ENCODE data around the gene TTBK1. TPM values are rescaled to one million over a fixed set of nuclear protein-coding genes. Genes with fewer than 3 reads are reported as not detected.

Gene TTBK1
- total and polyA plus RNA-seq, 4 donors: 0.05 to 0.31 (median 0.12) TPM

DNA sequence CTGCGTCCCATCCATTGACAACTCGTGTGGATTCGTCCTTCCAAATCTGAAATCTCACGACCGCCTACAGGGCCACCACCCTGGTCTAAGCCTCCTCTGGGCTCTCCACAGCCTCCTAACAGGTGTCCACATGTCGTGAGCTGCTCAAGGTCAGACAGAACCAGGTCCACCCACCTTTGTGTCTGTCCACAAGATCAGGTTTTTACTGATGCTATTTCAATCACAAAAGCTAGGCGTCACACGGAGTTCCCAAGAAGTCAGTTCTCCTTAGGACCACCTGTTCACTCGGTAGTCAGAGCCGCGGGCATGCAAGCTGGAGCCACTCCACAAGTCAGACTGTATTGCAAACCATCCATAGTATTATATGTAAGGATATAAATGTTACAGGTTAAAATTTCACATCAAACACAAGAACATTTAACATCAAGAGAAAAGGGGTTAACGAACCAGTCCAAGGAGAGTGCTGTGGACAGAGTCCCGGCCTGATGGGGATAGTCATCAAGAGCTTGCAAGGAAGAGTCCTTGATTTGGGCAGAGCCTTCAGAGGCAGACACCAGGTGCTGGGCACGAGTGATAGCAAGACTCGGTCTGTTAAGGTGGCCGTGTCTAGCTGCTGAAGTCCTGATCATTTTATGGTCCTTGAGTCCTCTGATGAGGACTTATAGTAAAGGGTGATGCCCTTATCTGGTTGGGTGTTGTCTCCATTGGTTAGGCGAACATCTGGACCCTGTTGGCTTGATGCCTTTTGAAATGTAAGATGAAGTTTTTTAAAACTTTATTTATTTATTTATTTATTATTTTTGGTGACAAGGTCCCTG lies 13.3 kb upstream of the TTBK1 start:
- TF ChIP-seq, protein P1, sequence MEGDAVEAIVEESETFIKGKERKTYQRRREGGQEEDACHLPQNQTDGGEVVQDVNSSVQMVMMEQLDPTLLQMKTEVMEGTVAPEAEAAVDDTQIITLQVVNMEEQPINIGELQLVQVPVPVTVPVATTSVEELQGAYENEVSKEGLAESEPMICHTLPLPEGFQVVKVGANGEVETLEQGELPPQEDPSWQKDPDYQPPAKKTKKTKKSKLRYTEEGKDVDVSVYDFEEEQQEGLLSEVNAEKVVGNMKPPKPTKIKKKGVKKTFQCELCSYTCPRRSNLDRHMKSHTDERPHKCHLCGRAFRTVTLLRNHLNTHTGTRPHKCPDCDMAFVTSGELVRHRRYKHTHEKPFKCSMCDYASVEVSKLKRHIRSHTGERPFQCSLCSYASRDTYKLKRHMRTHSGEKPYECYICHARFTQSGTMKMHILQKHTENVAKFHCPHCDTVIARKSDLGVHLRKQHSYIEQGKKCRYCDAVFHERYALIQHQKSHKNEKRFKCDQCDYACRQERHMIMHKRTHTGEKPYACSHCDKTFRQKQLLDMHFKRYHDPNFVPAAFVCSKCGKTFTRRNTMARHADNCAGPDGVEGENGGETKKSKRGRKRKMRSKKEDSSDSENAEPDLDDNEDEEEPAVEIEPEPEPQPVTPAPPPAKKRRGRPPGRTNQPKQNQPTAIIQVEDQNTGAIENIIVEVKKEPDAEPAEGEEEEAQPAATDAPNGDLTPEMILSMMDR (IDR thresholded peaks at IDR 0.05; ENCODE audit: control extremely low read depth, extremely low read depth): no peak
- Histone ChIP-seq H3K4me1 (ENCODE audit: control insufficient read depth in 5 of 5, insufficient read depth in 5 of 5, low read length in 5 of 5) (peaks cover 0 to 9% (median 0%) of the 10 kb centered on the region in 5 donors), H3K9ac (ENCODE audit: insufficient read depth in 1 of 2, low read length in 2 of 2) (no peak overlapping the region), H3K27ac (ENCODE audit: low read depth in 1 of 2, low read length in 1 of 2) (no peak overlapping the region), H3K4me3 (no peak overlapping the region), H3K9me3 (ENCODE audit: control insufficient read depth in 4 of 4, insufficient read depth in 3 of 4, low read length in 3 of 4) (peaks cover 0 to 2% (median 0%) of the 10 kb centered on the region in 4 donors), H3K27me3 (ENCODE audit: control insufficient read depth in 3 of 3, insufficient read depth in 3 of 3, low read length in 2 of 3) (peaks cover 0 to 3% (median 0%) of the 10 kb centered on the region in 3 donors), H3K36me3 (ENCODE audit: control insufficient read depth in 4 of 4, insufficient read depth in 4 of 4, low read length in 4 of 4) (no peaks in the 10 kb centered on the region)
- DNase-seq: no peak
- no peak for ATAC-seq (ENCODE audit: insufficient read depth, low FRiP score)
- 80% methylated on average over 17 of the region's 17 CpGs for WGBS, 2 donors

DNA sequence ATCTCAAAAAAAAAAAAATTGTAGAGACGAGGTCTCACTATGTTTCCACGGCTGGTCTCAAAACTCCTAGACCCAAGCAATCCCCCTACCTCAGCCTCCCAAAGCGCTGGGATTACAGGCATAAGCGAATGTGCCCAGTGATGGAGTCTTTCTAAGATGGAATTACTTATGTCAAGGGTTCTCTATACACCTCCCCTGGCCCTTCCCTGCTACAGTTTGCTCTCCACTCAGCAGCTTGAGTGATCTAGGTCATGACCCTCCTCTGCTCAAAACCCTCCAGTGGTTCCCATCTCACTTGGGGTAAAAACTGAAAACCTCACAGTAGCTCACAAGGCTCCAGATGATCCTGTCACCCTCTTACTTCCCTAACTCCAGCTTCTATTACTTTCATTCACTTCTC lies 12.2 kb upstream of the TTBK1 start:
- H3K9me3 ChIP-seq (ENCODE audit: control insufficient read depth in 4 of 4, insufficient read depth in 3 of 4, low read length in 3 of 4): peaks cover 0 to 2% (median 0%) of the 10 kb centered on the region in 4 donors
- no peak for DNase-seq
- H3K9ac ChIP-seq (ENCODE audit: insufficient read depth in 1 of 2, low read length in 2 of 2): no peak overlapping the region
- H3K27ac ChIP-seq (ENCODE audit: low read depth in 1 of 2, low read length in 1 of 2): no peak overlapping the region
- WGBS, 2 donors: 88 to 94% methylated on average over 4 of the region's 4 CpGs
- H3K36me3 ChIP-seq (ENCODE audit: control insufficient read depth in 4 of 4, insufficient read depth in 4 of 4, low read length in 4 of 4): no peaks in the 10 kb centered on the region
- peaks cover 0 to 5% (median 3%) of the 10 kb centered on the region in 3 donors for H3K27me3 ChIP-seq (ENCODE audit: control insufficient read depth in 3 of 3, insufficient read depth in 3 of 3, low read length in 2 of 3)
- H3K4me3 ChIP-seq: no peak overlapping the region
- H3K4me1 ChIP-seq (ENCODE audit: control insufficient read depth in 5 of 5, insufficient read depth in 5 of 5, low read length in 5 of 5): peaks cover 0 to 9% (median 0%) of the 10 kb centered on the region in 5 donors
- TF ChIP-seq, protein P1 (IDR thresholded peaks at IDR 0.05; ENCODE audit: control extremely low read depth, extremely low read depth): no peak
- ATAC-seq (ENCODE audit: insufficient read depth, low FRiP score): no peak

DNA sequence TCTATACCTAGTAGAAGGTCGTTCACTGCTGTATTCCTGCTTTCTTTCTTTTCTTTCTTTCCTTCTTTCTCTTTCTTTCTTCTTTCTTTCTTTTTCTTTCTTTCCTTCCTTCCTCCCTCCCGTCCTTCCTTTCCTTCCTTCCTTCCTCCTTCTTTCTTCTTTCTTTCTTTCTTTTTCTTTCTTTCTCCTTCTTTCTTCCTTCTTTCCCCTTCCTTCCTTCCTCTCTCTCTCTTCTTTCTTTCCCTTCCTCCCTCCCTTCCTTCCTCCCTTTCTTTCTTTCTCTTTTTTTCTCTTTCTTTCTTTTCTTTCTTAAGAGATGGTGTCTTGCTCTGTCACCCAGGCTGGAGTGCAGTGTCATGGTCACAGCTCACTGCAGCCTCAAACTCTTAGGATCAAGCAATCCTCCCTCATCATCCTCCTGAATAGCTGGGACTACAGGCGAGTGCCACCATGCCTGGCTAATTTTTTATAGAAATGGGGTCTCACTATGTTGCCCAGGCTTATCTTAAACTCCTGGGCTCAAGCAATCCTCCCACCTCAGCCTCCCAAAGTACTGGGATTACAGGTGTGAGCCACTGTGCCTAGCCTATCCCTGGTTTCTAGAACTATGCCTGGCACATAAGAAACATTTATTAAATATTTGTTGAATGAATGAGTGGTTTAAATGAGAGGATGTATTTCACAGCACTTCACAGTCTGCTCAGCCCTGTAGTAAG lies 11.4 kb upstream of the TTBK1 start:
- H3K4me3 ChIP-seq: no peak overlapping the region
- peaks cover 0 to 9% (median 0%) of the 10 kb centered on the region in 5 donors for H3K4me1 ChIP-seq (ENCODE audit: control insufficient read depth in 5 of 5, insufficient read depth in 5 of 5, low read length in 5 of 5)
- no peak overlapping the region for H3K9ac ChIP-seq (ENCODE audit: insufficient read depth in 1 of 2, low read length in 2 of 2)
- ATAC-seq (ENCODE audit: insufficient read depth, low FRiP score): no peak
- TF ChIP-seq, protein P1 (IDR thresholded peaks at IDR 0.05; ENCODE audit: control extremely low read depth, extremely low read depth): no peak
- WGBS, 2 donors: 57 to 69% methylated on average over 3 of the region's 3 CpGs
- no peak for DNase-seq
- H3K27ac ChIP-seq (ENCODE audit: low read depth in 1 of 2, low read length in 1 of 2): no peak overlapping the region
- no peaks in the 10 kb centered on the region for H3K36me3 ChIP-seq (ENCODE audit: control insufficient read depth in 4 of 4, insufficient read depth in 4 of 4, low read length in 4 of 4)
- peaks cover 0 to 8% (median 5%) of the 10 kb centered on the region in 3 donors for H3K27me3 ChIP-seq (ENCODE audit: control insufficient read depth in 3 of 3, insufficient read depth in 3 of 3, low read length in 2 of 3)
- H3K9me3 ChIP-seq (ENCODE audit: control insufficient read depth in 4 of 4, insufficient read depth in 3 of 4, low read length in 3 of 4): peaks cover 0 to 2% (median 0%) of the 10 kb centered on the region in 4 donors

Measured in lung (tissue), 12 donors.